HepG2 (cell line): Measurements from ENCODE around the gene RIPK1. TPM values are rescaled to one million over a fixed set of nuclear protein-coding genes. Genes with fewer than 3 reads are reported as not detected.
A peak's percentile ranks its signal among the peaks of the same experiment; 100 is the strongest.

Experiments used
- AHR ChIP-seq: IDR thresholded peaks from 2 replicates; pipeline ENCODE4 v1.6.1; 2018; ENCODE audit warnings: missing genetic modification reagents, missing compliant biosample characterization
- ARID3A ChIP-seq: IDR thresholded peaks from 2 replicates; pipeline ENCODE4 v1.6.1; 2012; ENCODE audit warnings: low read depth, low read length, improper control_type of control experiment
- ATF4 ChIP-seq, 2 experiments: fragments of 450-650 bp in 1 of 2; sonication (generic) in 1 of 2; formaldehyde crosslinking; IDR thresholded peaks; 2 replicates each; pipeline versions ENCODE4 v1.5.0 to v1.8.0; 2020 to 2022; ENCODE audit warnings: mild to moderate bottlenecking in 1 of 2, missing genetic modification reagents in 1 of 2
- CC2D1A ChIP-seq: sonication (generic); formaldehyde crosslinking; IDR thresholded peaks from 2 replicates; pipeline ENCODE4 v1.8.1; 2023; ENCODE audit warnings: mild to moderate bottlenecking, missing genetic modification reagents
- HOXA9 ChIP-seq: sonication (generic); formaldehyde crosslinking; IDR thresholded peaks from 2 replicates; pipeline ENCODE4 v1.8.1; 2022; ENCODE audit warnings: missing genetic modification reagents, mild to moderate bottlenecking, moderate library complexity, borderline replicate concordance
- ISX ChIP-seq: sonication (generic); formaldehyde crosslinking; conservative IDR thresholded peaks from 2 replicates; pipeline ENCODE4 v1.5.0; 2020; ENCODE audit warnings: missing genetic modification reagents
- NCOR1 ChIP-seq: fragments of 200-600 bp; sonication (generic); IDR thresholded peaks from 2 replicates; pipeline ENCODE4 v1.7.0; 2017; ENCODE audit warnings: antibody characterized with exemption, low read length, borderline replicate concordance
- SMAD9 ChIP-seq: sonication (generic); formaldehyde crosslinking; IDR thresholded peaks from 2 replicates; pipeline ENCODE4 v1.5.1; 2020; ENCODE audit warnings: mild to moderate bottlenecking, missing genetic modification reagents
- SNAPC2 ChIP-seq: sonication (generic); formaldehyde crosslinking; IDR thresholded peaks from 2 replicates; pipeline ENCODE4 v1.8.1; 2022; ENCODE audit warnings: mild to moderate bottlenecking, missing genetic modification reagents
- ZBTB7B ChIP-seq: sonication (generic); formaldehyde crosslinking; IDR thresholded peaks from 2 replicates; pipeline ENCODE4 v1.4.0; 2020; ENCODE audit warnings: missing genetic modification reagents
- ZNF256 ChIP-seq: sonication (generic); formaldehyde crosslinking; conservative IDR thresholded peaks from 2 replicates; pipeline ENCODE4 v1.4.0; 2020; ENCODE audit warnings: missing genetic modification reagents
- ZNF260 ChIP-seq: sonication (generic); formaldehyde crosslinking; IDR thresholded peaks from 2 replicates; pipeline ENCODE4 v1.4.0; 2020; ENCODE audit warnings: missing genetic modification reagents, low read depth, mild to moderate bottlenecking, borderline replicate concordance
- ZNF30 ChIP-seq: sonication (generic); formaldehyde crosslinking; IDR thresholded peaks from 2 replicates; pipeline ENCODE4 v1.5.0; 2020; ENCODE audit warnings: mild to moderate bottlenecking, missing genetic modification reagents
- ZNF615 ChIP-seq: sonication (generic); formaldehyde crosslinking; IDR thresholded peaks from 2 replicates; pipeline ENCODE4 v1.5.0; 2020; ENCODE audit warnings: mild to moderate bottlenecking, missing genetic modification reagents, borderline replicate concordance
- polyA plus RNA-seq, 8 experiments: library from polyadenylated mRNA; depleted of rRNA in 3 of 8; stranded (reverse) in 7 of 8; unstranded in 1 of 8; fragments of >200 nt; fragmentation: Illumina TruSeq in 4 of 8; extraction: Trizol in 4 of 8; gene quantifications; 2 replicates each; pipeline versions ENCODE4 v1.2.1 to v1.2.3, GENCODE V29; 2011 to 2016; ENCODE audit warnings: low read depth in 4 of 8, missing spikeins in 1 of 8, mixed read lengths in 1 of 8; ENCODE audit not compliant: insufficient read depth in 1 of 8
- total RNA-seq, 5 experiments: library from RNA; depleted of rRNA; stranded (reverse); fragments of >200 nt; fragmentation: Illumina TruSeq; extraction: Trizol; gene quantifications; 2 replicates each; pipeline ENCODE4 v1.2.3, GENCODE V29; 2016; ENCODE audit warnings: low read depth in 1 of 5
- TF ChIP-seq, protein P1 (sequence below): sonication (generic); formaldehyde crosslinking; IDR thresholded peaks from 2 replicates; pipeline ENCODE4 v1.4.0; 2020; ENCODE audit warnings: missing genetic modification reagents
- TF ChIP-seq, protein P2 (sequence below): sonication (generic); formaldehyde crosslinking; conservative IDR thresholded peaks from 2 replicates; pipeline ENCODE4 v1.8.0; 2022; ENCODE audit warnings: low read depth, missing genetic modification reagents
- TF ChIP-seq, protein P3 (sequence below): sonication (generic); formaldehyde crosslinking; IDR thresholded peaks from 2 replicates; pipeline ENCODE4 v1.5.1; 2020; ENCODE audit warnings: mild to moderate bottlenecking, moderate library complexity, missing genetic modification reagents
- TF ChIP-seq, protein P4 (sequence below): sonication (generic); formaldehyde crosslinking; conservative IDR thresholded peaks from 2 replicates; pipeline ENCODE4 v1.4.0; 2020; ENCODE audit warnings: missing genetic modification reagents

The RIPK1 gene
- total and polyA plus RNA-seq, 2 of the 13 experiments (the other 11 are each of a cell fraction or from before 2014, with no cell fraction given) = 9.0 to 10.3 TPM

- 0 out of 2 replicates have a peak, but pooled peaks have one; percentile 67 for TF ChIP-seq HOXA9
- no peak; the same call in 1 of the 2 replicates for TF ChIP-seq ZNF615 (CRISPR knock-in tag)
- TF ChIP-seq NCOR1 = no peak
- TF ChIP-seq, protein P1, sequence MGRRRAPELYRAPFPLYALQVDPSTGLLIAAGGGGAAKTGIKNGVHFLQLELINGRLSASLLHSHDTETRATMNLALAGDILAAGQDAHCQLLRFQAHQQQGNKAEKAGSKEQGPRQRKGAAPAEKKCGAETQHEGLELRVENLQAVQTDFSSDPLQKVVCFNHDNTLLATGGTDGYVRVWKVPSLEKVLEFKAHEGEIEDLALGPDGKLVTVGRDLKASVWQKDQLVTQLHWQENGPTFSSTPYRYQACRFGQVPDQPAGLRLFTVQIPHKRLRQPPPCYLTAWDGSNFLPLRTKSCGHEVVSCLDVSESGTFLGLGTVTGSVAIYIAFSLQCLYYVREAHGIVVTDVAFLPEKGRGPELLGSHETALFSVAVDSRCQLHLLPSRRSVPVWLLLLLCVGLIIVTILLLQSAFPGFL (CRISPR knock-in tag) = no peak
- TF ChIP-seq, protein P2, sequence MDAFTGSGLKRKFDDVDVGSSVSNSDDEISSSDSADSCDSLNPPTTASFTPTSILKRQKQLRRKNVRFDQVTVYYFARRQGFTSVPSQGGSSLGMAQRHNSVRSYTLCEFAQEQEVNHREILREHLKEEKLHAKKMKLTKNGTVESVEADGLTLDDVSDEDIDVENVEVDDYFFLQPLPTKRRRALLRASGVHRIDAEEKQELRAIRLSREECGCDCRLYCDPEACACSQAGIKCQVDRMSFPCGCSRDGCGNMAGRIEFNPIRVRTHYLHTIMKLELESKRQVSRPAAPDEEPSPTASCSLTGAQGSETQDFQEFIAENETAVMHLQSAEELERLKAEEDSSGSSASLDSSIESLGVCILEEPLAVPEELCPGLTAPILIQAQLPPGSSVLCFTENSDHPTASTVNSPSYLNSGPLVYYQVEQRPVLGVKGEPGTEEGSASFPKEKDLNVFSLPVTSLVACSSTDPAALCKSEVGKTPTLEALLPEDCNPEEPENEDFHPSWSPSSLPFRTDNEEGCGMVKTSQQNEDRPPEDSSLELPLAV = no peak
- TF ChIP-seq ZNF30 (CRISPR knock-in tag) = no peak
- TF ChIP-seq ZBTB7B = peak; percentile 61; the same call in 1 of the 2 replicates
- no peak; the same call in 1 of the 2 replicates for TF ChIP-seq ZNF256
- TF ChIP-seq, protein P3, sequence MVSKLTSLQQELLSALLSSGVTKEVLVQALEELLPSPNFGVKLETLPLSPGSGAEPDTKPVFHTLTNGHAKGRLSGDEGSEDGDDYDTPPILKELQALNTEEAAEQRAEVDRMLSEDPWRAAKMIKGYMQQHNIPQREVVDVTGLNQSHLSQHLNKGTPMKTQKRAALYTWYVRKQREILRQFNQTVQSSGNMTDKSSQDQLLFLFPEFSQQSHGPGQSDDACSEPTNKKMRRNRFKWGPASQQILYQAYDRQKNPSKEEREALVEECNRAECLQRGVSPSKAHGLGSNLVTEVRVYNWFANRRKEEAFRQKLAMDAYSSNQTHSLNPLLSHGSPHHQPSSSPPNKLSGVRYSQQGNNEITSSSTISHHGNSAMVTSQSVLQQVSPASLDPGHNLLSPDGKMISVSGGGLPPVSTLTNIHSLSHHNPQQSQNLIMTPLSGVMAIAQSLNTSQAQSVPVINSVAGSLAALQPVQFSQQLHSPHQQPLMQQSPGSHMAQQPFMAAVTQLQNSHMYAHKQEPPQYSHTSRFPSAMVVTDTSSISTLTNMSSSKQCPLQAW (CRISPR knock-in tag) = peak; percentile 84
- TF ChIP-seq AHR = 0 out of 2 replicates have a peak, but pooled peaks have one; percentile 86
- TF ChIP-seq CC2D1A (CRISPR knock-in tag) = no peak
- TF ChIP-seq, protein P4, sequence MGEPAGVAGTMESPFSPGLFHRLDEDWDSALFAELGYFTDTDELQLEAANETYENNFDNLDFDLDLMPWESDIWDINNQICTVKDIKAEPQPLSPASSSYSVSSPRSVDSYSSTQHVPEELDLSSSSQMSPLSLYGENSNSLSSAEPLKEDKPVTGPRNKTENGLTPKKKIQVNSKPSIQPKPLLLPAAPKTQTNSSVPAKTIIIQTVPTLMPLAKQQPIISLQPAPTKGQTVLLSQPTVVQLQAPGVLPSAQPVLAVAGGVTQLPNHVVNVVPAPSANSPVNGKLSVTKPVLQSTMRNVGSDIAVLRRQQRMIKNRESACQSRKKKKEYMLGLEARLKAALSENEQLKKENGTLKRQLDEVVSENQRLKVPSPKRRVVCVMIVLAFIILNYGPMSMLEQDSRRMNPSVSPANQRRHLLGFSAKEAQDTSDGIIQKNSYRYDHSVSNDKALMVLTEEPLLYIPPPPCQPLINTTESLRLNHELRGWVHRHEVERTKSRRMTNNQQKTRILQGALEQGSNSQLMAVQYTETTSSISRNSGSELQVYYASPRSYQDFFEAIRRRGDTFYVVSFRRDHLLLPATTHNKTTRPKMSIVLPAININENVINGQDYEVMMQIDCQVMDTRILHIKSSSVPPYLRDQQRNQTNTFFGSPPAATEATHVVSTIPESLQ (CRISPR knock-in tag) = no peak
- no peak for TF ChIP-seq ATF4 (CRISPR knock-in tag; IDR thresholded peaks at IDR 0.05)
- TF ChIP-seq ISX = no peak
- 0 out of 2 replicates have a peak, but pooled peaks have one; percentile 77 for TF ChIP-seq SNAPC2 (CRISPR knock-in tag)
- no peak for TF ChIP-seq ZNF260 (CRISPR knock-in tag)
- TF ChIP-seq SMAD9 (CRISPR knock-in tag) = no peak; the same call in 1 of the 2 replicates
- no peak for TF ChIP-seq ARID3A
These were observed 4.3 kb upstream of the RIPK1 start (continued) for GRCh38 chr6:3063733-3064700.
